Gastrocnemius medialis (tissue), 4 donors: ENCODE data around the gene SP140.

Experiments
- CTCF ChIP-seq, 5 experiments: fragments of 450-650 bp in 3 of 5; fragments of 200-600 bp in 2 of 5; sonication (generic) in 2 of 5; IDR thresholded peaks in 4 of 5; conservative IDR thresholded peaks in 1 of 5; 1 replicate in 4 of 5; 2 replicates in 1 of 5; pipeline ENCODE4 v1.5.1; 2016 to 2019; ENCODE audit warnings: antibody characterized with exemption in 5 of 5, mild to moderate bottlenecking in 3 of 5, moderate library complexity in 3 of 5
- POLR2A ChIP-seq, 2 donors: fragments of 450-650 bp; IDR thresholded peaks; one replicate each; pipeline ENCODE4 v1.6.1; 2017; ENCODE audit warnings: antibody characterized with exemption in 2 of 2, mild to moderate bottlenecking in 2 of 2, moderate library complexity in 2 of 2

GRCh38 chr2:230256733-230257332 lies 31.3 kb downstream of the SP140 start:
- TF ChIP-seq CTCF (IDR thresholded peaks at IDR 0.05 in 4 of 5, conservative IDR thresholded peaks at IDR 0.05 in 1 of 5), result no peak
- TF ChIP-seq POLR2A (IDR thresholded peaks at IDR 0.05), result no peak
